NCI-H748 treated with DMSO at 0.1 percent for 48 hours (cell line): Measurements from ENCODE around the gene VWA8.

ENCODE experiments used
- DNase-seq: peaks from one replicate; lab custom pipeline; 2025; lab: John Stamatoyannopoulos, UW

VWA8 gene

GRCh38 chr13:41960637-41961465, at the start of gene VWA8:
Gene VWA8 (minus strand): TSS chr13:41961109. CDS start chr13:41961015, 94 bp downstream.
- DNase-seq: peak; percentile 40

DNA sequence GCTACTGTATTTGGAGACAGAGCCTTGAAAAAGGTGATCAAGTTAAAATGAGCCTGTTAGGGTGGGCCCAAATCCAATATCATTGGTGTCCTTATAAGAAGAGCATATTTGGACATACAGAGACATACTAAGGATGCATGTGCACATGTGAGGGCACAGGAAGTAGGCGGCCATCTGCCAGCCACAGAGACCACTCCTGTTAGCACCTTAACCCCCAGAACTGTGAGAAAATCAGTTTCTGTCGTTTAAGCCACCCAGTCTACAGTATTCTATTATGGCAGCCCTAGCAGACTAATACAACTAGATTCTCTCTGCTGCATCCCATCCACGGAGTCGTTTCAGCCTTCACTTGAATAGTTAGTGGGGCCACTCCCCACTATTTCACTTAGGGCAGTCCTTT, 48.1 kb upstream of the VWA8 start:
- DNase-seq: no peak

DNA sequence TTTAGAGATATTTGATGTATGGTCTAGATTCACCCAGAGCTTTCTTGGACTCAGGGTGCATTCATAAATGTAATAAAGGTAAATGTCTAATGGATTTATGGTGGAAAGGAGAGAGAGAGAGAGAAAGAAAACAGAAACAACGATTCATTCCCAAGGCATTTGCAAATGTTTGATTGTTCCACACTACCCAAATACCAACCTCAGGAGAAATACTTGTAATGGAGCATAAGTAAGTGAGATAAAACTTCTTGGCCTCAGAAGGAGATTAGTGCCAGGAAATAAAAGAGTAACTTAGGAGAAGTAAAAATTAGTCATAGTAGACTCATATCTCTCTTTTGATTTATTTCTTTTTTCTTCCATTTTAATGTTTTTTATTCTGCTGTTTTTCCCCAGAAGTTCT, 46.9 kb upstream of the VWA8 start:
- DNase-seq: no peak

GRCh38 chr13:42002066-42002465, 41.2 kb upstream of the VWA8 start:
- DNase-seq: no peak

GRCh38 chr13:42001580-42001979, 40.7 kb upstream of the VWA8 start:
- DNase-seq: no peak

GRCh38 chr13:42000846-42001245, 39.9 kb upstream of the VWA8 start:
- no peak for DNase-seq

DNA sequence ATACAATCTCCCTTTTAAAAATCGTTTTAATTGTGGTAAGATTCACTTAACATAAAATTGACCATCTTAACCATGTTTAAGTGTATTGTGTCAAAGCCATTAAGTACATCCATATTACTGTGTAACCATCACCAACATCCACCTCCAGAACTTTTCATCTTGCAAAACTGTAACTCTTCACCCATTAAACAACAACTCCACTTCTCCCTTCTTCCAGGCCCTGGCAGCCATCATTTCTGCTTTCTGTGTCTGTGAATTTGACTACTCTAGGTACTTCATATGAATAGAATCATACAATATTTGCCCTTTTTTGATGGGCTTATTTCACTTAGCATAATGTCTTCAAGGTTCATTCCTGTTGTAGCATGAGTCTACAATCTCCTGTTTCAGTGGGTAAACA, 36.5 kb upstream of the VWA8 start:
- DNase-seq: no peak

GRCh38 chr13:41995946-41996345, 35.0 kb upstream of the VWA8 start:
- DNase-seq: no peak

- DNase-seq: no peak
Observed at GRCh38 chr13:41995336-41995735, 34.4 kb upstream of the VWA8 start.

- DNase-seq: no peak
Observed at GRCh38 chr13:41994696-41995095, 33.8 kb upstream of the VWA8 start.

- no peak for DNase-seq
Observed at GRCh38 chr13:41991936-41992335, 31.0 kb upstream of the VWA8 start.

GRCh38 chr13:41988244-41988643, 27.3 kb upstream of the VWA8 start:
- DNase-seq: no peak

- no peak for DNase-seq
Observed at GRCh38 chr13:41985788-41986508, 25.0 kb upstream of the VWA8 start.

DNA sequence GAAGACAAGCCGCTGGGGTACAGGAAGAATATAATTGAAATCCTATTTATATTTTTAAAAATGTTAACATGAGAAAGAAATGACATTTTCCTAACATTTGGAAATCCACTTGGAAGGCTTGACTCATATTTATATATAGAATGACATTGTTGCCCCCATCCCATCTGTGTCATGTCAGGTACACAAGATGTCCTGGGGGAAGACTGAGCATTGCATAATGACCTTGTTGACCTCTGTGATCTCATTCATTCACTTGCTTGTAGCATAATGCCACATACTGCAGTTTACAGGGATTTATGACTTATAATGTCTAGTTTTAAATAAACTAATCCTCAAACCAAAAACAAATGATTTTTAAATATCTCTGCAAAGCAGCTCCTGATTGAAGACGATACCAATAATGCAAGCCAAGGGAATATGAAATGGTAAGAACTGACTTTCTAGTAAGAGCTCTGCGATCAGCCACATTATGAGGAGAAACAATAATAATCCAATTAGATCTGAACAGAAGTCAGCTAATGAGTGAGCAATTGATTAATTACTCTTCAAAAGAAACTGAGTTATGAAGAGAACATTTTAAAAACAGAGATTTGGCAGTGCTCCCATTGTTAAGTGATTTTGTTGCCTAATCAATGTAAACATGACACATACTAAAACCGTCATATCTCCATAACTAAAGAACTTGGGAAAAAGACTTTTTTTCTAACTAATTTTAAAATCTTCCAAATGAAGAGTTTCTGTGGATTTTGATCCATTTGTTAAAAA, 21.2 kb upstream of the VWA8 start:
- no peak for DNase-seq

DNA sequence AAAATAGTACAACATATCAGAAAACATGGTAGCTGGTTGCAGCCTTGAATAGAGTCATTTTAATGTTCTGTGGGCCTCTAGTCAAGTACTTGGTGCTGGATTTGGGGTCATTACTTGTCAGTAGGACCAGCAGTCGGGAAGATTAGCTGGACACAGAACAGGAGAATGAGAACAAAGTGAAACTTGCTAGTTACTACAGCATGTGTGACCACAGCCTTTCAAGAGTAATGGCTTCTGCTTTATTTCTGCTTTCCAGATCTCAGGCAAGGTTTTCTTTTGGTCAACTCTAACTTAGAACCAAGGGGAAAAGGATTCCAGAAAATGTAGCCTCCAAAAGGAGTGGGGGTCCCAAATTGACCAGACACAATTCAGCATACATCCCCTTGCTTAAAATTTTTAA, 17.1 kb upstream of the VWA8 start:
- no peak for DNase-seq

DNA sequence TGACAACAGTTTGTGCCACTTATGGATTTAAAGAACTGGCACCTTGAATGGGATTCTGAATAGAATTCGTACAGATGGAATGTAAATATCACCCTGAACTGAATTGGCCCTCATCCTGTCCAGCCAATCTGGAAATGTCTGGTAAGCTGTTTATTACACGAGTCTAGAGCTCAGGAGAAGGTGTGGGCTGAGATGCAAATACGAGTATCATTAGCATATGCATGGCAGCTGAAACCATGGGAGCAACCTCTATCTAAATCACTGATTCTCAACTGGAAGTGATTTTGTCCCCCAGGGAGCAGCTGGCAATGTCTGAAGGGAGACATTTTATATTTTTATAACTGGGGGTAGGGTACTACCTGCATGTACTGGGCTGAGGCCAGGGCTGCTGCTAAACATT, 15.6 kb upstream of the VWA8 start:
- no peak for DNase-seq

DNA sequence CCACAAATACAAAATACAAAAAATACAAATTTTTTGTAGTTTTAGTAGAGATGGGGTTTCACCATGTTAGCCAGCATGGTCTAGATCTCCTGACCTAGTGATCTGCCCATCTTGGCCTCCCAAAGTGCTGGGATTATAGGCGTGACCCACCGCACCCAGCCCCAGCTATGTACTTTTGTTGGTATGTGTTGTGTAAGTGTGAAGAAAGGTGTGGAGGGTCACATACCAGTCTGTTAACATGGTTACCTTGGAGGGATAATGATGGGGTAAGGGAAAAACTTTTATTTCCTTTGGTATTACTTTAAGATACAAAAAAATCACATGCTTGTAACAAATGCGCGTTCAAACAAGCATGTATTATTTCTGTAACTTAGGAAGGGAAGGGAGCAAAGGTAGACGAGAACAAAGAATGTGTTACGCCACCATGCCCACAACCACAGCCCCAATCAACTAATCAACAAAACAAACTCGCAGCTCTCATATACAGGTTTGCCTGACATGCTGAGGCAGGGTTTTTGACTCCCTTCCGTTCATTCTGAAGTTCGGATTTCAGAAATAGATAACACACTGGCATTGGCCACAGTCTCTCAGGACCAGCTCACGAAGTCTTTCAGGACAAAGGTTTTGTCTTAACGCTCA, 13.5 kb upstream of the VWA8 start:
- no peak for DNase-seq

GRCh38 chr13:41973247-41973741, 12.4 kb upstream of the VWA8 start:
- no peak for DNase-seq

DNA sequence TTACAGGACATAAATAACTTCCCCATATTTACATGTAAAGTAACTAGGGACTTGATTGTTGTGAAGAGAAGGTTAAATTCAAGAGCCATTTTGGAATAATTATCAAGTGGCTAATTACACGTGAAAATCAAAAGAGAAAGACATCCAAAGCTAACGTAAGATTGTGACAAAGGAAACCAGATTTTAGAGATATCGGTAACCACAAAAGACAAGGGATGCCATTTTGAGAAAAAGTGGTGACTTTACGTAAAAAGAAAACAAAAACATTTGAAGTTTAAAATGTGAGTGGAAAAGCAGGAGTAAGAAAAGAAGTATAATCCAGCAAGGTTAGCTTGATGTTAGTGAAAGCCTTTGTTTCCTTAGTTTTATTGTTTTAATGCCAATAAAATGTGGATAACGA, 10.9 kb upstream of the VWA8 start:
- DNase-seq: no peak

GRCh38 chr13:41970918-41971317, 10.0 kb upstream of the VWA8 start:
- DNase-seq: no peak

DNA sequence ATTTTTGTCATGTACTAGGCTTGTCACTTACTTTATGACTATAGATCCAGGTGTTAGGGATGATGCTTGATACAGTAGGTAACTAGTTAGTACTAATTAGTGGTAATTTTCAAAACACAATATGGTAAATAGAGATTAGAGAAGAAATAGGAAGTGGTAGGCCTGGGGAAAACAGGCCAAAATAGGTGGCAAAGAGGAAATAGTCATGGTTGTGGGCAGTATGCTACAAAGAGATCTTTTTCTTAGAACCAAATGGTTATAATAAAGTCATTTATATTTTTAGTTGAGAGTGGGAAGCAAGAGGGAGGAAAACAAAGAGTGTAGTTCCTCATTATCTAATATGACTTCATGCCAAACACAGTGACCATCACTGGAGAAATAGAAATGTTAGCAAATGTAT, 9.1 kb upstream of the VWA8 start:
- DNase-seq: no peak

DNA sequence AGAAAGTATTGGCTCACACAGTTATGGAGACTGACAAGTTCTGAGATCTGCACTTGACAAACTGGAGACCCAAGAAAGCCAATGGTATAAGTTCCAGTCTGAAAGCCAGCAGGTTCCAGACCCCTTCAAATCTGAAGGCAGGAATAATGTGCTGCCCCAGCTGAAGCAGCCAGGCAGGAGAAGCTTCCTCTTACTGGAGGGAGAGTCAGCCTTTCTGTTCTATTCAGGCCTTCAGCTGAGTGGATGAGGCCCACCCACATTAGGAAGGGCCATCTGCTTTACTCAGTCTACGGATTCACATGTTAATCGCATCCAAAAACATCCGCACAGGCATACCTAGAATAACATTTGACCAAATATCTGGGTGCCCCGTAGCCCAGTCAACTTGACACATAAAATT, 8.2 kb upstream of the VWA8 start:
- no peak for DNase-seq
